GM18870 (cell line): Measurements from ENCODE around the gene PRUNE2.
A peak's percentile ranks its signal among the peaks of the same experiment; 100 is the strongest.
"Not testable (repeated sequence)": the region's sequence is repeated elsewhere in the genome, so short reads cannot be mapped to it uniquely, and the experiment has no call there.

Source experiments
- ATAC-seq: cut with Tn5 transposase; IDR thresholded peaks from one replicate; pipeline ENCODE4 v1.9.1; 2021; ENCODE audit warnings: moderate library complexity; ENCODE audit not compliant: unreplicated experiment

PRUNE2 gene

GRCh38 chr9:76665966-76666365 lies 239.9 kb downstream of the PRUNE2 start:
- not testable (repeated sequence) for ATAC-seq

- ATAC-seq: no peak
Observed at GRCh38 chr9:76665458-76665857, 240.5 kb downstream of the PRUNE2 start.

GRCh38 chr9:76664120-76664519 lies 241.8 kb downstream of the PRUNE2 start:
- ATAC-seq: no peak

- ATAC-seq: no peak
Observed at GRCh38 chr9:76662476-76663281, 243.2 kb downstream of the PRUNE2 start.

GRCh38 chr9:76658510-76659231 lies 247.2 kb downstream of the PRUNE2 start:
- ATAC-seq: peak; percentile 91

- ATAC-seq: no peak
Observed at GRCh38 chr9:76657265-76657664, 248.6 kb downstream of the PRUNE2 start.

GRCh38 chr9:76655971-76656370 lies 249.9 kb downstream of the PRUNE2 start:
- no peak for ATAC-seq

GRCh38 chr9:76655121-76655541 lies 250.8 kb downstream of the PRUNE2 start:
- no peak for ATAC-seq

GRCh38 chr9:76654575-76654974 lies 251.3 kb downstream of the PRUNE2 start:
- no peak for ATAC-seq

GRCh38 chr9:76654051-76654461 lies 251.9 kb downstream of the PRUNE2 start:
- no peak for ATAC-seq

- no peak for ATAC-seq
Observed at GRCh38 chr9:76652894-76653293, 253.0 kb downstream of the PRUNE2 start.

- ATAC-seq: peak; percentile 62
Observed at GRCh38 chr9:76651119-76651705, 254.7 kb downstream of the PRUNE2 start.

- ATAC-seq: no peak
Observed at GRCh38 chr9:76650692-76651091, 255.2 kb downstream of the PRUNE2 start.

- ATAC-seq: no peak
Observed at GRCh38 chr9:76649894-76650293, 256.0 kb downstream of the PRUNE2 start.

- ATAC-seq: no peak
Observed at GRCh38 chr9:76646249-76646648, 259.7 kb downstream of the PRUNE2 start.

- no peak for ATAC-seq
Observed at GRCh38 chr9:76644647-76645250, 261.2 kb downstream of the PRUNE2 start.

GRCh38 chr9:76644171-76644570 lies 261.7 kb downstream of the PRUNE2 start:
- no peak for ATAC-seq

GRCh38 chr9:76643399-76644117 lies 262.4 kb downstream of the PRUNE2 start:
- peak; percentile 96 for ATAC-seq

- no peak for ATAC-seq
Observed at GRCh38 chr9:76642701-76643209, 263.2 kb downstream of the PRUNE2 start.

GRCh38 chr9:76642074-76642473 lies 263.8 kb downstream of the PRUNE2 start:
- ATAC-seq: no peak

GRCh38 chr9:76638001-76638400 lies 267.9 kb downstream of the PRUNE2 start:
- no peak for ATAC-seq
